Measurements from ENCODE around the gene RBAK. TPM values are rescaled to one million over a fixed set of nuclear protein-coding genes. Genes with fewer than 3 reads are reported as not detected.

The RBAK gene
- total RNA-seq, 1 donor from 2014 or later, result 9.9 TPM

- H3K4me1 ChIP-seq, result no peaks in the 10 kb centered on the region
- H3K9me3 ChIP-seq, result no peaks in the 10 kb centered on the region
- DNase-seq (ENCODE audit: low spot score in 2 of 2), result no peak
- H3K4me3 ChIP-seq, result no peak overlapping the region
- H3K36me3 ChIP-seq, result no peaks in the 10 kb centered on the region
- intact Hi-C loops (cut with DNase I), result no loop called here
- no peak overlapping the region for H3K27ac ChIP-seq
- TF ChIP-seq CTCF (IDR thresholded peaks at IDR 0.05), result no peak
- H3K27me3 ChIP-seq, result no peaks in the 10 kb centered on the region
Measured at GRCh38 chr7:5117095-5117970, 71.7 kb downstream of the RBAK start.

Other genes starting within 250 kb of the RBAK start
- gene PAPOLB, start 183.8 kb upstream of the RBAK start, total RNA-seq, result not detected
- gene RADIL, start 162.1 kb upstream of the RBAK start, total RNA-seq, result 42.4 TPM
- not detected for gene MMD2, start 86.7 kb upstream of the RBAK start, total RNA-seq
- 21.1 TPM for gene WIPI2, start 144.4 kb downstream of the RBAK start, total RNA-seq
- 3.2 TPM for gene SLC29A4, start 237.1 kb downstream of the RBAK start, total RNA-seq